Thyroid gland (tissue), 4 donors: ENCODE data around the gene KPNA1.

Experiments used
- POLR2A ChIP-seq, 2 donors: fragments of 450-650 bp; IDR thresholded peaks; one replicate each; pipeline ENCODE4 v1.6.1; 2017; ENCODE audit warnings: antibody characterized with exemption in 2 of 2, mild to moderate bottlenecking in 2 of 2, moderate library complexity in 1 of 2
- TF ChIP-seq, protein P1 (sequence below), 6 experiments: fragments of 200-600 bp in 3 of 6; fragments of 450-650 bp in 3 of 6; sonication (generic) in 3 of 6; IDR thresholded peaks; one replicate each; pipeline ENCODE4 v1.5.1; 2016 to 2019; ENCODE audit warnings: antibody characterized with exemption in 6 of 6, mild to moderate bottlenecking in 2 of 6, inconsistent platforms in 1 of 6, moderate library complexity in 1 of 6

DNA sequence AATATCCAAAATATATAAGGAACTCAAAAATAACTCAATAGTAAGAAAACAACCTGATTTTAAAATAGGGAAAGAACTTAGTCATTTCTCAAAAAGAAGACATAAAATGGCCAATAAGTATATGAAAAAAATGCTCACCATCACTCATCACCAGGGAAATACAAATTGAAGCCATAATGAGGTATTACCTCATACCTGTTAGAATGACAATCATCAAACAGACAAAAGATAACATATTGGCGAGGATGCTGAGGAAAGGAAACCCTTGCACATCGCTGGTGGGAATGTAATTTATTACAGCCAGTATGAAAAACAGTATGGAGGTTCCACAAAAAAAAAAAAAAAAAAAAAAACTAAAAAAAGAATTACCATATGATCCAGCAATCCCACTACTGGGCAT is 38.2 kb downstream of the KPNA1 start:
- no peak for TF ChIP-seq POLR2A (IDR thresholded peaks at IDR 0.05)
- TF ChIP-seq, protein P1, sequence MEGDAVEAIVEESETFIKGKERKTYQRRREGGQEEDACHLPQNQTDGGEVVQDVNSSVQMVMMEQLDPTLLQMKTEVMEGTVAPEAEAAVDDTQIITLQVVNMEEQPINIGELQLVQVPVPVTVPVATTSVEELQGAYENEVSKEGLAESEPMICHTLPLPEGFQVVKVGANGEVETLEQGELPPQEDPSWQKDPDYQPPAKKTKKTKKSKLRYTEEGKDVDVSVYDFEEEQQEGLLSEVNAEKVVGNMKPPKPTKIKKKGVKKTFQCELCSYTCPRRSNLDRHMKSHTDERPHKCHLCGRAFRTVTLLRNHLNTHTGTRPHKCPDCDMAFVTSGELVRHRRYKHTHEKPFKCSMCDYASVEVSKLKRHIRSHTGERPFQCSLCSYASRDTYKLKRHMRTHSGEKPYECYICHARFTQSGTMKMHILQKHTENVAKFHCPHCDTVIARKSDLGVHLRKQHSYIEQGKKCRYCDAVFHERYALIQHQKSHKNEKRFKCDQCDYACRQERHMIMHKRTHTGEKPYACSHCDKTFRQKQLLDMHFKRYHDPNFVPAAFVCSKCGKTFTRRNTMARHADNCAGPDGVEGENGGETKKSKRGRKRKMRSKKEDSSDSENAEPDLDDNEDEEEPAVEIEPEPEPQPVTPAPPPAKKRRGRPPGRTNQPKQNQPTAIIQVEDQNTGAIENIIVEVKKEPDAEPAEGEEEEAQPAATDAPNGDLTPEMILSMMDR (IDR thresholded peaks at IDR 0.05): no peak
